Stimulated activated CD4-positive, alpha-beta T cell treated with anti-CD3 and anti-CD28 coated beads, Interleukin-1b, Interleukin-23, amount 100 ng/mL, for 48 hours (primary cell): ENCODE results near the gene ELOVL7.

Experiments used
- DNase-seq: peaks from one replicate; pipeline ENCODE4 v3.0.0-alpha.2; 2020

Gene ELOVL7

GRCh38 chr5:60710362-60710761 is 133.7 kb downstream of the ELOVL7 start:
- DNase-seq = no peak

GRCh38 chr5:60705144-60705543 is 138.9 kb downstream of the ELOVL7 start:
- no peak for DNase-seq

GRCh38 chr5:60703944-60704343 is 140.1 kb downstream of the ELOVL7 start:
- DNase-seq = no peak
